Measurements from ENCODE around the gene STEAP1B.

The STEAP1B gene

GRCh38 chr7:22400150-22400814, 99.7 kb downstream of the STEAP1B start:
- Histone ChIP-seq H3K4me3 (ENCODE audit: insufficient read depth, low read length, poor library complexity, severe bottlenecking) (no peak overlapping the region), H3K9me3 (ENCODE audit: insufficient read depth, low read length) (no peaks in the 10 kb centered on the region), H2AFZ (ENCODE audit: low read depth, low read length, severe bottlenecking) (no peak overlapping the region), H3K79me2 (ENCODE audit: insufficient read depth, low read length) (no peaks in the 10 kb centered on the region), H3F3A (ENCODE audit: insufficient read depth) (no peaks in the 10 kb centered on the region), H3K4me2 (ENCODE audit: low read depth, low read length, poor library complexity, severe bottlenecking) (no peak overlapping the region), H3K27ac (ENCODE audit: low read depth, low read length) (no peak overlapping the region), H3K9ac (ENCODE audit: low read length) (no peak overlapping the region), H4K20me1 (ENCODE audit: low read depth, low read length) (no peaks in the 10 kb centered on the region), H3K36me3 (ENCODE audit: low read length) (no peaks in the 10 kb centered on the region), H3K27me3 (ENCODE audit: low read length) (no peaks in the 10 kb centered on the region), H3K9me2 (replicated peaks; ENCODE audit: insufficient read depth, low read length) (no peaks in the 10 kb centered on the region)
- no peak for TF ChIP-seq EZH2phosphoT487 (conservative IDR thresholded peaks at IDR 0.05; ENCODE audit: low read length)
- no peak for TF ChIP-seq CTCF (IDR thresholded peaks at IDR 0.05; ENCODE audit: insufficient read depth, low read length, poor library complexity, severe bottlenecking)

- no peak overlapping the region for H3K9ac ChIP-seq (ENCODE audit: low read length)
- H3F3A ChIP-seq (ENCODE audit: insufficient read depth) = no peaks in the 10 kb centered on the region
- TF ChIP-seq EZH2phosphoT487 (conservative IDR thresholded peaks at IDR 0.05; ENCODE audit: low read length) = no peak
- no peaks in the 10 kb centered on the region for H3K79me2 ChIP-seq (ENCODE audit: insufficient read depth, low read length)
- no peaks in the 10 kb centered on the region for H3K27me3 ChIP-seq (ENCODE audit: low read length)
- no peak overlapping the region for H3K27ac ChIP-seq (ENCODE audit: low read depth, low read length)
- H2AFZ ChIP-seq (ENCODE audit: low read depth, low read length, severe bottlenecking) = no peak overlapping the region
- H3K9me2 ChIP-seq (replicated peaks; ENCODE audit: insufficient read depth, low read length) = no peaks in the 10 kb centered on the region
- no peak overlapping the region for H3K4me2 ChIP-seq (ENCODE audit: low read depth, low read length, poor library complexity, severe bottlenecking)
- H3K4me3 ChIP-seq (ENCODE audit: insufficient read depth, low read length, poor library complexity, severe bottlenecking) = no peak overlapping the region
- H3K36me3 ChIP-seq (ENCODE audit: low read length) = no peaks in the 10 kb centered on the region
- H3K9me3 ChIP-seq (ENCODE audit: insufficient read depth, low read length) = no peaks in the 10 kb centered on the region
- no peaks in the 10 kb centered on the region for H4K20me1 ChIP-seq (ENCODE audit: low read depth, low read length)
Observed at GRCh38 chr7:22399546-22399945, 100.4 kb downstream of the STEAP1B start.

GRCh38 chr7:22399091-22399490, 100.9 kb downstream of the STEAP1B start:
- Histone ChIP-seq H3F3A (ENCODE audit: insufficient read depth) (no peaks in the 10 kb centered on the region), H3K27ac (ENCODE audit: low read depth, low read length) (no peak overlapping the region), H2AFZ (ENCODE audit: low read depth, low read length, severe bottlenecking) (no peak overlapping the region), H3K9me3 (ENCODE audit: insufficient read depth, low read length) (no peaks in the 10 kb centered on the region), H3K4me2 (ENCODE audit: low read depth, low read length, poor library complexity, severe bottlenecking) (no peak overlapping the region), H4K20me1 (ENCODE audit: low read depth, low read length) (no peaks in the 10 kb centered on the region), H3K9ac (ENCODE audit: low read length) (no peak overlapping the region), H3K27me3 (ENCODE audit: low read length) (no peaks in the 10 kb centered on the region), H3K36me3 (ENCODE audit: low read length) (no peaks in the 10 kb centered on the region), H3K4me3 (ENCODE audit: insufficient read depth, low read length, poor library complexity, severe bottlenecking) (no peak overlapping the region), H3K9me2 (replicated peaks; ENCODE audit: insufficient read depth, low read length) (no peaks in the 10 kb centered on the region), H3K79me2 (ENCODE audit: insufficient read depth, low read length) (no peaks in the 10 kb centered on the region)
- TF ChIP-seq EZH2phosphoT487 (conservative IDR thresholded peaks at IDR 0.05; ENCODE audit: low read length) = no peak
- TF ChIP-seq CTCF (IDR thresholded peaks at IDR 0.05; ENCODE audit: insufficient read depth, low read length, poor library complexity, severe bottlenecking) = no peak

GRCh38 chr7:22397981-22398380, 102.0 kb downstream of the STEAP1B start:
- Histone ChIP-seq H3K9ac (ENCODE audit: low read length) (no peak overlapping the region), H3K4me2 (ENCODE audit: low read depth, low read length, poor library complexity, severe bottlenecking) (no peak overlapping the region)

More at GRCh38 chr7:22397981-22398380, 102.0 kb downstream of the STEAP1B start:
- Histone ChIP-seq H3F3A (ENCODE audit: insufficient read depth) (no peaks in the 10 kb centered on the region), H3K4me3 (ENCODE audit: insufficient read depth, low read length, poor library complexity, severe bottlenecking) (no peak overlapping the region), H2AFZ (ENCODE audit: low read depth, low read length, severe bottlenecking) (no peak overlapping the region), H3K36me3 (ENCODE audit: low read length) (no peaks in the 10 kb centered on the region), H3K9me2 (replicated peaks; ENCODE audit: insufficient read depth, low read length) (no peaks in the 10 kb centered on the region), H3K27me3 (ENCODE audit: low read length) (no peaks in the 10 kb centered on the region), H3K79me2 (ENCODE audit: insufficient read depth, low read length) (no peaks in the 10 kb centered on the region), H3K9me3 (ENCODE audit: insufficient read depth, low read length) (no peaks in the 10 kb centered on the region), H4K20me1 (ENCODE audit: low read depth, low read length) (no peaks in the 10 kb centered on the region), H3K27ac (ENCODE audit: low read depth, low read length) (no peak overlapping the region)
- TF ChIP-seq EZH2phosphoT487 (conservative IDR thresholded peaks at IDR 0.05; ENCODE audit: low read length) = no peak
- no peak for TF ChIP-seq CTCF (IDR thresholded peaks at IDR 0.05; ENCODE audit: insufficient read depth, low read length, poor library complexity, severe bottlenecking)

Data from SU-DHL-6 (cell line).